GM13976 (cell line): Measurements from ENCODE around the gene VWA8.
"Not testable (repeated sequence)": the region's sequence is repeated elsewhere in the genome, so short reads cannot be mapped to it uniquely, and the experiment has no call there.

ENCODE experiments used
- DNase-seq: peaks from one replicate; pipeline ENCODE4 v3.0.0; 2012; ENCODE audit warnings: low spot score
- CTCF ChIP-seq: IDR thresholded peaks from 2 replicates; pipeline ENCODE4 v1.5.1; 2012; ENCODE audit warnings: borderline replicate concordance, mild to moderate bottlenecking; ENCODE audit not compliant: insufficient read depth; ENCODE audit errors: extremely low read depth, missing control alignments, control extremely low read depth
- in situ Hi-C: fragments of 300-500 bp; cut with MboI; formaldehyde crosslinking; loops from one replicate; pipeline ENCODE4 v1.12.0; 2022; ENCODE audit warnings: low sequenced_read_pairs, mixed read lengths, inconsistent platforms; ENCODE audit not compliant: unreplicated experiment

VWA8 gene

GRCh38 chr13:41547251-41548000 is 413.5 kb downstream of the VWA8 start:
- TF ChIP-seq CTCF: no peak
- DNase-seq: no peak
- in situ Hi-C loops: no loop called here

GRCh38 chr13:41546372-41547190 is 414.3 kb downstream of the VWA8 start:
- no peak for TF ChIP-seq CTCF
- in situ Hi-C loops: no loop called here
- DNase-seq: no peak

GRCh38 chr13:41545432-41545707 is 415.5 kb downstream of the VWA8 start:
- DNase-seq: no peak
- in situ Hi-C loops: no loop called here
- TF ChIP-seq CTCF: no peak

GRCh38 chr13:41543664-41544300 is 417.1 kb downstream of the VWA8 start:
- DNase-seq: no peak
- in situ Hi-C loops: no loop called here
- no peak for TF ChIP-seq CTCF

GRCh38 chr13:41542799-41543198 is 418.1 kb downstream of the VWA8 start:
- in situ Hi-C loops: not testable (repeated sequence)

GRCh38 chr13:41542281-41542680 is 418.6 kb downstream of the VWA8 start:
- no peak for DNase-seq
- in situ Hi-C loops: no loop called here
- no peak for TF ChIP-seq CTCF

More at GRCh38 chr13:41542799-41543198, 418.1 kb downstream of the VWA8 start:
- DNase-seq: not testable (repeated sequence)
